ENCODE measurements around the gene ITPKA.

The ITPKA gene

GRCh38 chr15:41483115-41483514 lies 10.6 kb upstream of the ITPKA start:
- H3K4me3 ChIP-seq (ENCODE audit: low read depth, low read length): no peak overlapping the region

GRCh38 chr15:41483519-41483918 lies 10.2 kb upstream of the ITPKA start:
- no peak overlapping the region for H3K4me3 ChIP-seq (ENCODE audit: low read depth, low read length)
- DNase-seq (ENCODE audit: low read depth): no peak
- TF ChIP-seq CTCF (IDR thresholded peaks at IDR 0.05; ENCODE audit: low read depth, low read length, missing control alignments): no peak

More at GRCh38 chr15:41483115-41483514, 10.6 kb upstream of the ITPKA start:
- no peak for DNase-seq (ENCODE audit: low read depth)
- TF ChIP-seq CTCF (IDR thresholded peaks at IDR 0.05; ENCODE audit: low read depth, low read length, missing control alignments): no peak

- no peak for DNase-seq (ENCODE audit: low read depth)
- TF ChIP-seq CTCF (IDR thresholded peaks at IDR 0.05; ENCODE audit: low read depth, low read length, missing control alignments): no peak
Observed at GRCh38 chr15:41484937-41485625, 8.6 kb upstream of the ITPKA start.

GRCh38 chr15:41486286-41486685 lies 7.4 kb upstream of the ITPKA start:
- DNase-seq (ENCODE audit: low read depth): no peak
- no peak overlapping the region for H3K4me3 ChIP-seq (ENCODE audit: low read depth, low read length)
- TF ChIP-seq CTCF (IDR thresholded peaks at IDR 0.05; ENCODE audit: low read depth, low read length, missing control alignments): no peak

More at GRCh38 chr15:41484937-41485625, 8.6 kb upstream of the ITPKA start:
- H3K4me3 ChIP-seq (ENCODE audit: low read depth, low read length): no peak overlapping the region

GRCh38 chr15:41487381-41487780 lies 6.3 kb upstream of the ITPKA start:
- no peak overlapping the region for H3K4me3 ChIP-seq (ENCODE audit: low read depth, low read length)
- no peak for TF ChIP-seq CTCF (IDR thresholded peaks at IDR 0.05; ENCODE audit: low read depth, low read length, missing control alignments)
- no peak for DNase-seq (ENCODE audit: low read depth)

- no peak overlapping the region for H3K4me3 ChIP-seq (ENCODE audit: low read depth, low read length)
- no peak for DNase-seq (ENCODE audit: low read depth)
- no peak for TF ChIP-seq CTCF (IDR thresholded peaks at IDR 0.05; ENCODE audit: low read depth, low read length, missing control alignments)
Observed at GRCh38 chr15:41487802-41488201, 5.9 kb upstream of the ITPKA start.

- no peak for DNase-seq (ENCODE audit: low read depth)
- TF ChIP-seq CTCF (IDR thresholded peaks at IDR 0.05; ENCODE audit: low read depth, low read length, missing control alignments): no peak
- no peak overlapping the region for H3K4me3 ChIP-seq (ENCODE audit: low read depth, low read length)
Observed at GRCh38 chr15:41489641-41490040, 4.0 kb upstream of the ITPKA start.
